RWPE1 (cell line): ENCODE results near the gene PALM2AKAP2.
"Not testable (repeated sequence)": the region's sequence is repeated elsewhere in the genome, so short reads cannot be mapped to it uniquely, and the experiment has no call there.

Experiments used
- CTCF ChIA-PET: fragments of 350-600 bp; sonication (Branson Sonifier 250); formaldehyde crosslinking; extraction: SDS; loops from one replicate; lab custom pipeline; 2021; lab: Yijun Ruan, JAX
- POLR2A ChIA-PET: fragments of 400-600 bp; formaldehyde crosslinking; extraction: SDS; loops from one replicate; lab custom pipeline; 2020; ENCODE audit warnings: antibody characterized with exemption; ENCODE audit not compliant: low non-redundant PET; lab: Yijun Ruan, JAX
- DNase-seq: peaks from one replicate; pipeline ENCODE4 v3.0.0; 2012; ENCODE audit warnings: low spot score
- H3K27ac ChIP-seq: fragments of 450-650 bp; 2 replicates; pipeline ENCODE4 v1.5.1; 2017
- TF ChIP-seq, protein P1 (sequence below): fragments of 450-650 bp; conservative IDR thresholded peaks from 2 replicates; pipeline ENCODE4 v1.5.1; 2017; ENCODE audit warnings: low read depth, mild to moderate bottlenecking

Gene PALM2AKAP2

DNA sequence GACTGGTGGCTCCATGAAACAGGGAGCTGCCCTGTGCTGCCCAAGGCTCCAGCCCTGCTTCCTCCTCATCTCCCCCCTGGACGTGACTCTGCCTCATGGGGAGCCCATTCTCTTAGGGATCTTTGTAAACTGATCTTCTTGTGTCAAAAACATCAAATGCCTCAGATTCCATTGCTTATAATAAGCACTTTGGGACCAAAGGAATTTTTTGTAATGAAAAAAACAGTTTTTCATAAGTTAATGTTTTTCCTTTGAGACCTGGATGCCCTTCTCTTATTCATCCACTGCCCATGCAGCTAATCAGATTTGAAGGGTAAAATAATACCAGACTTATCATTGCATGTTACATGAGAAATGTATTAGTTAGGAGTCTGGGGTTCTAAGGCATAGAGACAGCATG lies 41.7 kb downstream of the PALM2AKAP2 start:
- H3K27ac ChIP-seq: no peak overlapping the region
- TF ChIP-seq, protein P1, sequence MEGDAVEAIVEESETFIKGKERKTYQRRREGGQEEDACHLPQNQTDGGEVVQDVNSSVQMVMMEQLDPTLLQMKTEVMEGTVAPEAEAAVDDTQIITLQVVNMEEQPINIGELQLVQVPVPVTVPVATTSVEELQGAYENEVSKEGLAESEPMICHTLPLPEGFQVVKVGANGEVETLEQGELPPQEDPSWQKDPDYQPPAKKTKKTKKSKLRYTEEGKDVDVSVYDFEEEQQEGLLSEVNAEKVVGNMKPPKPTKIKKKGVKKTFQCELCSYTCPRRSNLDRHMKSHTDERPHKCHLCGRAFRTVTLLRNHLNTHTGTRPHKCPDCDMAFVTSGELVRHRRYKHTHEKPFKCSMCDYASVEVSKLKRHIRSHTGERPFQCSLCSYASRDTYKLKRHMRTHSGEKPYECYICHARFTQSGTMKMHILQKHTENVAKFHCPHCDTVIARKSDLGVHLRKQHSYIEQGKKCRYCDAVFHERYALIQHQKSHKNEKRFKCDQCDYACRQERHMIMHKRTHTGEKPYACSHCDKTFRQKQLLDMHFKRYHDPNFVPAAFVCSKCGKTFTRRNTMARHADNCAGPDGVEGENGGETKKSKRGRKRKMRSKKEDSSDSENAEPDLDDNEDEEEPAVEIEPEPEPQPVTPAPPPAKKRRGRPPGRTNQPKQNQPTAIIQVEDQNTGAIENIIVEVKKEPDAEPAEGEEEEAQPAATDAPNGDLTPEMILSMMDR: no peak
- DNase-seq: no peak
- CTCF ChIA-PET: interaction anchor here (0.6 to 2.3 kb wide), 3 partner anchors 166 to 397 kb away, joined by 3 to 5 read pairs (median 3); no protein-coding TSS in a partner anchor
- POLR2A ChIA-PET: no interaction called here

DNA sequence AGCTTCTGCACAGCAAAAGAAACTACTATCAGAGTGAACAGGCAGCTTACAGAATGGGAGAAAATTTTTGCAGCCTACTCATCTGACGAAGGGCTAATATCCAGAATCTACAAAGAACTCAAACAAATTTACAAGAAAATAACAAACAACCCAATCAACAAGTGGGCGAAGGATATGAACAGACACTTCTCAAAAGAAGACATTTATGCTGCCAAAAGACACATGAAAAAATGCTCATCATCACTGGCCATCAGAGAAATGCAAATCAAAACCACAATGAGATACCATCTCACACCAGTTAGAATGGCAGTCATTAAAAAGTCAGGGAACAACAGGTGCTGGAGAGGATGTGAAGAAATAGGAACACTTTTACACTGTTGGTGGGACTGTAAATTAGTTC lies 45.4 kb downstream of the PALM2AKAP2 start:
- CTCF ChIA-PET, DNase-seq, POLR2A ChIA-PET, H3K27ac ChIP-seq: not testable (repeated sequence)

DNA sequence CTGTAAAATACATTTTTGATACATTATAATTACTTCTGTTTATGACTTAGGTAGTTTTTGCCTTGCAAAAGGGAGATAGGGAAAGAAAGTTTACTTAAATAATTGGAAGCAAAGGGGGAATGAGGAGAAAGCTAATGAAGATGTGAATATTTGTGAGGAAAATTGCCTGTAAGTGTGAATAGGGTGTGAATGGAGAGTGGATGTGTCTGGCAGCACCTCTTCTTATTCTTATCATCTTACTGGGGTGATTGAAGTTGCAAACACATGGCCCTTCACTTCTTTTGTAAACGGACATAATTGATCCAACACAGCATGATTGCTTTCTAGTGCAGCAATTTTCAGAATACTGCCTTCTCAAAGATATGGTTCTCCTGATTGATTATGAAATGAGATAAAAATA lies 46.6 kb downstream of the PALM2AKAP2 start:
- ChIA-PET POLR2A (no interaction called here), CTCF (no interaction called here)
- TF ChIP-seq, protein P1: no peak
- H3K27ac ChIP-seq: no peak overlapping the region
- no peak for DNase-seq

DNA sequence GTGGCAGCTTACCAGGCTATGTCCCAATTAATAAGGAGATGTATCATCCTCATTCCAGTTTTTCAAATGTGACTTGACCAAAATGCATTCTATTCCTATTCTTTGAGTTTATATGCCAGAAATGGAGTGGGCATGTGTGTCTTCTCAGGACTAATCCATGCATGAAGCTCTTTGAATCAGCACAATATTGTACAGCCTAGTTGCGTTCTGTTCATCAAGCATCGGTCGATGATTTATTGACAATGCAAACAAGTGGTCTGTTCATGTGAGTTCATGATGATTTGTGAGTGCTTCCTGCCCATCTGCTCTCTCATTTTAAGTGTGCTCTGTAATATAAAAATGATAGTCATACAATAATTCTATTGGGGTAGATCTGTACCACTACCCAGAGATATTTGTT lies 48.3 kb downstream of the PALM2AKAP2 start:
- ChIA-PET POLR2A (no interaction called here), CTCF (interaction anchor here (0.6 kb wide), 1 partner anchor 75 kb away, joined by 3 read pairs; no protein-coding TSS in a partner anchor)
- DNase-seq: no peak
- H3K27ac ChIP-seq: no peak overlapping the region
- TF ChIP-seq, protein P1: no peak
